Mononuclear cell (primary cell): ENCODE data around the gene SMOC2. TPM values are rescaled to one million over a fixed set of nuclear protein-coding genes. Genes with fewer than 3 reads are reported as not detected.

Experiments used
- H3K27me3 ChIP-seq: 2 replicates; pipeline ENCODE4 v1.6.0; 2011; ENCODE audit warnings: low read length, control low read depth; ENCODE audit not compliant: insufficient read depth
- H3K4me1 ChIP-seq: 2 replicates; pipeline ENCODE4 v1.5.1; 2011; ENCODE audit warnings: mild to moderate bottlenecking, low read length, control low read depth; ENCODE audit not compliant: insufficient read depth
- H3K4me3 ChIP-seq: 2 replicates; pipeline ENCODE4 v1.5.1; 2011; ENCODE audit warnings: mild to moderate bottlenecking, low read length, moderate library complexity
- H3K9me3 ChIP-seq: 2 replicates; pipeline ENCODE4 v1.5.1; 2011; ENCODE audit warnings: low read depth, mild to moderate bottlenecking, control low read depth, low read length
- total RNA-seq: library from RNA; depleted of rRNA; stranded (reverse); fragments of >200 nt; gene quantifications from one replicate; pipeline ENCODE4 v1.2.3, GENCODE V29; 2012

SMOC2 gene
- total RNA-seq, 1 donor = not detected

DNA sequence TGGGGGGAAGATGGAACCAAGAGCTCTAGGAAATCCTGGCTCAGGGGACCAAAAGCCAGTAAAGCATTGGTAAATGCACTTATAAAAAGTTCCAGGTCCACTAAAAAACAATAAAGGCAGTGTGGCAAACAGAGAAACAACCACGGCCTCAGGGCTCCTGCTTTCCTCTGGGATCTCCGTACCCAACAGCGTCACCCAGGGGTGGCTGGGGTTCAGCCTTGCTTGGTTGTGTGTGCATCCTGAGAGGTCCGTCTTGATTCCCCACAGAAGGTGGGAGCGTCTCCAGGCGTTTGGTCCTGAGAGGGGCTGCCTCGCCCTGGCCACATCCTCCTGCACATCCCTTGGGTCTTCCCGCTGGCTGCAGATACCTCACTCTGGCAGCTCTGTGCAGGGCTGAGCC, 60.6 kb downstream of the SMOC2 start:
- H3K4me3 ChIP-seq = no peak overlapping the region

DNA sequence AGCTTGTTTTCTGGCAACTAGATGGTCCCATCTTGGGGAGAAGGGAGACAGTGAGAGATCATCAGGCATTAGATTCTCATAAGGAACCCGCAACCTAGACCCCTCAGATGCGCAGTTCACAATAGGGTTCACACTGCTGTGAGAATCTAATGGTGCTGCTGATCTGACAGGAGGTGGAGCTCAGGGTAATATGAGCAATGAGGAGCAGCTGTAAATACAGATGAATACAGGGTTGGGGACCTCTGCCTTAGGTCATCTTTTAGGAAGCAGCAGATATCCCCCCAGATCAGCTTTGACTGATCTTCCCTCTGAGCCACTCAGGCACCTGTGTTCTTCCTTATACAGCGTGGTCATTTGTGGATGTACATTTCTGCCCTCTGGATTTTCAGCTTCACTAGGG, 63.4 kb downstream of the SMOC2 start:
- no peaks in the 10 kb centered on the region for H3K4me1 ChIP-seq

More for the DNA sequence above, 60.6 kb downstream of the SMOC2 start:
- Histone ChIP-seq H3K27me3 (no peaks in the 10 kb centered on the region), H3K4me1 (no peaks in the 10 kb centered on the region), H3K9me3 (no peaks in the 10 kb centered on the region)

DNA sequence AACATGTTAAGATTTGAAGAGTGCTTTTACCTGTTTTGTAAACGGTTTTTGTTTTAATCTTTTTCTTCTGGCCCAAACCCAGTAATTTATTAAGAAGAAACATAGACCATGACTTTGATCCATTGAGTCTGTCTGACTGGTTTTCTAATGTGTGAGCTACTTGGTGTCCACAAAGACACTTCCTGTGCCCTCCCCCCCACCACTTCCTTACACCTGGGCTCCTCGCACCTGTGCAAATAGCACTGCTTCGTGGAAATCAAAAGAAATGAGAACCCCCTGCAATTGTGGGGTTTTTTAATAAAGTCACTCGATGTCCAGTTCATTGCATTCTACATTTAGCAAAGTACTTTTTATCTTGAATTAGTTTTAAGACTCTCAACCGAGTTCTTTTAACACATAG, 65.5 kb downstream of the SMOC2 start:
- H3K4me3 ChIP-seq = no peak overlapping the region
- no peaks in the 10 kb centered on the region for H3K4me1 ChIP-seq
- H3K27me3 ChIP-seq = no peaks in the 10 kb centered on the region
- H3K9me3 ChIP-seq = no peaks in the 10 kb centered on the region

More for the DNA sequence above, 63.4 kb downstream of the SMOC2 start:
- no peaks in the 10 kb centered on the region for H3K9me3 ChIP-seq
- no peaks in the 10 kb centered on the region for H3K27me3 ChIP-seq
- no peak overlapping the region for H3K4me3 ChIP-seq

DNA sequence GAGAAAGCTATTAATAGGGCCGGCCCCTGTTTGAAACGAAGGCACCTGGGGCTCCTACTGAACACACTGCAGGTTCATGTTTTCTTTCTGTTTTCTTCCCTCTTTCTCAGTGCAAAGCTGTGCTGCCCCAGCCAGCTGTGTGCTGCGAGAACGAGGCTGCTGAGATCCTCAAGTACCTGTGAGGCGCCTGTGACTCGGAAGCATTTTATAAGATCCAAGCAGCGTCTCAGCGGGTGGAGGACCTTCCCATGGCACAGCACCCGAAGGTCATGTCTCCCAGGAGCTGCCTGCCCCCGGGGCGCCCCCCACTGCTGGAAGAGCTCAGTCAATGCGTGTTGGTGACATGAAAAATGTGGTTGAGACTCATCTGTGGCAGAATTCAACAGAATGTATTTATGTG, 66.3 kb downstream of the SMOC2 start:
- H3K4me1 ChIP-seq = no peaks in the 10 kb centered on the region
- no peak overlapping the region for H3K4me3 ChIP-seq
- H3K27me3 ChIP-seq = no peaks in the 10 kb centered on the region
- no peaks in the 10 kb centered on the region for H3K9me3 ChIP-seq

DNA sequence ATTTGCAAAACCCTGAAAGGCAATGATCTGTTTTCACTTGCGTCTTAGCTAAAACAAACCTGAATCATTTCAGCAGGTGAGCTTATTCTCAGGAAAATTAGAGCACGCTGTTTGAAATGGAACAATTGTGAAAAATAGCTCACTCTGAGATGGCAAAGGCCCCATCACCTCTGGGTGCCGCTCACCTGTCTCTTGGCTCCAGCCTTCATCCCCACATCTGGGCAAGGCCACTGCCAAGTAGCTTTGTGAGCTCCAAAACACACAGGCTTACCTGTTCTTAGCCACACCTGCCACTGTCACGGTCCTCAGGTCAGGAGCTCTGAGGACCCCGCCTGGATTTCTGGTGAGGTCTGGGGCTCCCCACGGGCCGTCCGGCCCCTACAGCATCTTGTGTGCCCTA, 66.7 kb downstream of the SMOC2 start:
- no peak overlapping the region for H3K4me3 ChIP-seq
- H3K4me1 ChIP-seq = no peaks in the 10 kb centered on the region
- H3K9me3 ChIP-seq = no peaks in the 10 kb centered on the region
- no peaks in the 10 kb centered on the region for H3K27me3 ChIP-seq

DNA sequence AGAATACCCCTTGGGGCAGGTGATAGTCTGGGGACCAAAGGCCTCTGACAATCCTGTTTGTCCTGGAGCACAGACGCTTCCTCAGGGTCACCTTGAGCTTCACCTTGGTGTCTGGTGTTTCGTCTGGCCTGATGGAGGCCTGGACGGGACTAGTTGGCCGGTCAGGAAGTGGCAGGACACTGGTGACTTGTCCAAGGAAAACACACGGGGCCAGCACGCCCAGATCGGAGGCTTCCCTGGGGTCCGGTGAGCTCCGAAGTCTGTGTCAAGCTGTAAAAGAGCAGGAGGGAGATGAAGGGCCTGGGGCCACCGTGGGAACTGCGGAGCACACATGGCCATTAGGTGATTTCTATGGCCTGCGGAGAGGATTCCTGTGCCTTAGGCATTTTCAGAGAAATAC, 67.9 kb downstream of the SMOC2 start:
- Histone ChIP-seq H3K9me3 (no peaks in the 10 kb centered on the region), H3K4me1 (no peaks in the 10 kb centered on the region), H3K4me3 (no peak overlapping the region), H3K27me3 (no peaks in the 10 kb centered on the region)

DNA sequence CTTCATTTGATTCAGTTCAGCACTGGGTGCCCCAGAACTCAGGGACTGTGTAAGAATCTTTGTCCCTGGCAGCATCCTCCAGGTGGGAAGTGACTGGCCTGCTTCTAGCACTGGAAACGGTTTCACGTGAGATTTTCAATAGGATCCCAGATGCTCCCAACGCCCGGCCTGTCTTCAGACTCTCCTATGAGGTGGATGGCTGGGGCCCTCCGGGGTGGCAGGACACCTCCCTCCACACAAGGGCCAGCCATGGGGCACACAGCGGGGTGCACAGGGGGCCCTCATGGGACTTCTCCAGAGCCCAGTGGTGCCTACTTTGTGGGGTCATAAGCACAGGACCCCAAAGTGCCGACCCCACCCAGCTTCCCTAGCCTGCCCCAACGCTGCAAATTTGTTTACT, 72.8 kb downstream of the SMOC2 start:
- Histone ChIP-seq H3K4me1 (no peaks in the 10 kb centered on the region), H3K27me3 (no peaks in the 10 kb centered on the region), H3K4me3 (no peak overlapping the region), H3K9me3 (no peaks in the 10 kb centered on the region)

DNA sequence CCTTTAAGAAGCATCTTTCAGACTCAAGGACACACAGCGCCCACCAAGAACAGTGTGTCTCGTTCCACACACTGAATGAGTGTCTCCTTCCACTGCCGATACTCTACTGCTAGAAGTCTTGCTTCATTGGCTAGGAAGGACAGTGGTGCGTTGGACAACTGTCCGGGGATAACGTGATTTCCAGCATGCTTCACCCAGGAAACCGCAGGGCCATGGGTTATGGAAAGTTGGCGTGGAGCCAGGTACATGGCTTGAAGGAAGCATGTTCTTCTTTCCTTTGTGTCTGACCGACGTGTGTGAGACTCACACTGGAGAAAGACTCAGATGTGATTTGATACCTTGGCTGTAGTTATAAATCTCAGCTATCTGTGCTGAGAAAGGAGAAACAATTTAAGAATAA, 73.2 kb downstream of the SMOC2 start:
- Histone ChIP-seq H3K27me3 (no peaks in the 10 kb centered on the region), H3K4me3 (no peak overlapping the region), H3K4me1 (no peaks in the 10 kb centered on the region), H3K9me3 (no peaks in the 10 kb centered on the region)

DNA sequence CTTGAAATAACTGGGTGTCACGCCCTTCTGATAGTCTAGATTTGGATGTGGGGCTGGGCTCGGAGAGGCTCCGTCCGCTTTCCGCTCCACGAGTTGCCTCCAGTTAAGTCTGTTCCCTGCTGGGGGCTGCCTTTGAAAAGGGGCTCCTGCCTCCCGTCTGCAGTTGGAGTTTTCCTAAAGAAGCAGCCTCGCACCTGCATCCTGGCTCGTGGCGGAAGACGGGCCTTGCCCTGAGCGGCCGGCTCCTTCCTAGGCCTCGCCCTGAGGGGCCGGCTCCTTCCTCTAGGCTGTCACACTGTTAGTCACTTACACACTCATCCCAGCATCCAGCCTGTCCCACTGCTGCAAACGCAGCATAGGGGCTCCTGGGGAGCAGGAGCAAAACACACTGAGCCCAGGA, 74.4 kb downstream of the SMOC2 start:
- no peak overlapping the region for H3K4me3 ChIP-seq
- H3K27me3 ChIP-seq = no peaks in the 10 kb centered on the region
- no peaks in the 10 kb centered on the region for H3K9me3 ChIP-seq
- no peaks in the 10 kb centered on the region for H3K4me1 ChIP-seq

DNA sequence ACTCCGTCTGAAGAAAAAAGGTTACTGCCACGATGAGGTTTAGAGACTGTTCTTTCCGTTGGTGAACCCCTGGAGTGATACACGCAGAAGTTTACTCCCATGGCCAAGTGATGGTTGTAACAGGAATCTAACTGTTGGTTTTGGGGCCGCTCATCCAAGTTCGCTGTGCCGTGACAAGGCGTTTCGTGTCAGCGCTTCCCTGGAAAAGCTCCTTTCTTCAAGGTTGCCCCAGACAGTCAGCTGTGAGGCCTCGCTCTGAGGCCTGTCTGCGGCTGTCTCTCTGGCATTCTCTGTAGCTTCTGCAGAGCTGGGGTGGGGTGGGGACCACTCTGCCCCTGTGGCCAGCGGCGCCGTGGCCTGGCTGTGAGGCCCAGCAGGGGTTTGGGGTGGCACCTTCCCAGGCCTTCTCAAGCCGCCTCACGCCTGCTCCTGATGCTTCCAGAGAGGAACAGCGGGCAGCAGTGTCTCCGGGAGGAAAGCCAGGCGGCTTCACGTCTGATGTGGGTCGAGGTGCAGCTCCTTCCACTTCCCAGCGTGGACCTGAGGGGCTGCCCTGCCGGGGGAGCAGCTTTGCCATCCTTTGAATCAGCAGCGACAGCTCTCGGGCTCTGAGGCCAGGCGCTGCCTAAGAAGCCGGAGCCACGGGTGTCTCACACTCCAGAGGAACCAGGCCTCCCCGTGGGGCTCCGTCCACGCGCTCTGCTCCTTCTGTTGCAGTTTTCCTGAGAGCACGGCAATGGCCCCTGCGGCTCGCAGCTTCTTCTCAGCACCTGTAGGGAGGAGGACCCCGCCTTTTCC, 76.2 kb downstream of the SMOC2 start:
- Histone ChIP-seq H3K4me1 (no peaks in the 10 kb centered on the region), H3K4me3 (no peak overlapping the region), H3K27me3 (no peaks in the 10 kb centered on the region), H3K9me3 (no peaks in the 10 kb centered on the region)

DNA sequence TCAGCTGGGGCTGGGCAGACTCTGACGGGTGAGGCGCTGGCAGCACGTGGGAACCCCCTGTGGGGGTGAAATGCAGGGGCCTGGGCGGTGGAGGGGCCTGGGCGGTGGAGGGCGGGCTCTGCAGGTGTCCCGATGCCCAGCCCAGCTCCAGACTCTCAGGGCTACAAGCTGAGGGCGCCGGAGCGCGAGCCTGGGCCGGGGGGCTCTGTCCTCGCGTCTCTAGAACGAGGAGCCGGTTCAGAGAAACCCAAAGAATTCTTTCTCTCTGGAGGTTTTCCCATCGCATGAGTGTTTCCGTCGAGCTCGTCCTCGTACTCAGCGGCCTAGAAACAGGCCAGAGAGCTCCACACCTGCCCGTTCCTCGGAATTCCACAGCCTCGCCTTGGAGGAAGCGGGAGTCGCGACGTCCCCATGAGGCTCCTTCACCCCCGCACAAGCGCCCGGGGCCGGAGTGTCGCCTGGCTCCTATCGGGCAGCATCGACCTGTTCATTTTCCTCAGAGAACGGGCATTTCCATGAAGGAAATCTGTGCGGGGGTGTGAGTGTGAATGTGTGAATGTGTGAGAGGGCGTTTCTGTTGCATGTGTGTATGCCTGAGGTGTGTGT, 76.9 kb downstream of the SMOC2 start:
- Histone ChIP-seq H3K4me1 (no peaks in the 10 kb centered on the region), H3K27me3 (no peaks in the 10 kb centered on the region), H3K4me3 (no peak overlapping the region), H3K9me3 (no peaks in the 10 kb centered on the region)

DNA sequence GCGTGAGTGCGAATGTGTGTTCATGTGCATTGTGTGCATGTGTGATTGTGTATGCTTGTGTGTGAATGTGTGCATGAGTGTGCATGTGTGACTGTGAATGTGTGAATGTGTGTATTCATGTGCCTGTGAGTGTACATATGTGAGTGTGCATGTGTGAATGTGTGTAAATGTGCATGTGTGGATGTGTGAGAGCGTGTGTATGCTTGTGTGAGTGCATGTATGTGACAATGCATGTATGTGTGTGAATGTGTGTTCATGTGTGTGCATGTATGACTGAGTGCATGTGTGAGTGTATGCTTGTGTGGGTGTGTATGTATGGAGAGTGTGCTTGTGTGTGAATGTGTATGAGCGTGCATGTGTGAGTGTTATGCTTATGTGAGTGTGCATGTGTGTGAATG, 77.4 kb downstream of the SMOC2 start:
- Histone ChIP-seq H3K4me3 (no peak overlapping the region), H3K9me3 (no peaks in the 10 kb centered on the region), H3K27me3 (no peaks in the 10 kb centered on the region), H3K4me1 (no peaks in the 10 kb centered on the region)

DNA sequence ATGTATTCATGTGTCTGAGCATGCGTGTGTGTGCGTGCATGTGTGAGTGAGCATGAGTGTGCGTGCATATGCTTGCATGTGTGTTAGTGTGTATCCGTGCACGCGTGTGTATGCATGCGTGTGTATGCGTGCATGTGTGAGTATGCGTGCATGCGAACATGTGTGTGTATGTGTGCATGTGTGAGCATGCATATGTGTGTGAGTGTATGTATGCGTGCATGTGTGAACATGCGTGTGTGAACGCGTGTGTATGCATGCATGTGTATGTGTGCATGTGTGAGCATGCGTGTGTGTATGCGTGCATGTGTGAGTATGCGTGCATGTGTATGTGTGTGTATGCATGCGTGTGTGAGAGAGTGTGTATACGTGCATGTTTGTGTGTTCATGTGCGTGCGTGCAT, 77.9 kb downstream of the SMOC2 start:
- Histone ChIP-seq H3K4me3 (no peak overlapping the region), H3K9me3 (no peaks in the 10 kb centered on the region), H3K27me3 (no peaks in the 10 kb centered on the region), H3K4me1 (no peaks in the 10 kb centered on the region)

DNA sequence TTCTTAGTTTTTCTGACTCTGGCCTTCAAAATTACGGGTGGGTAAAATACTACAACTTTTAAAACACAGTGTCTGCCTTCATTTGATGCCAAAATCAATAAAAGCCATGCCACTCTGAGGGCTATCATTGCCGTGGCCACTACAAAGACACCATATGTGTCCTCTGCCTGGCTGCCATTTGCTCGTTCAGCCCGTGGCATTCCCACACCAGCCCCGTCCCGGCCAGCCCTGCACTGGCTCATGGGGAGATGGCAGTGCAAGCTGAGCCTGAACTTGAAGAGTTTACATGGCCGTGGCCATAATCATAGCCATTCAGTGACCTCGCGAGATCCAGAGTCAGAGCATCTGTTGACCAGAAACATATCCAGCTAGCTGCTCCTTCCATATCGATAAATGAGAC, 79.2 kb downstream of the SMOC2 start:
- no peaks in the 10 kb centered on the region for H3K27me3 ChIP-seq
- no peaks in the 10 kb centered on the region for H3K9me3 ChIP-seq
- no peak overlapping the region for H3K4me3 ChIP-seq
- H3K4me1 ChIP-seq = no peaks in the 10 kb centered on the region

DNA sequence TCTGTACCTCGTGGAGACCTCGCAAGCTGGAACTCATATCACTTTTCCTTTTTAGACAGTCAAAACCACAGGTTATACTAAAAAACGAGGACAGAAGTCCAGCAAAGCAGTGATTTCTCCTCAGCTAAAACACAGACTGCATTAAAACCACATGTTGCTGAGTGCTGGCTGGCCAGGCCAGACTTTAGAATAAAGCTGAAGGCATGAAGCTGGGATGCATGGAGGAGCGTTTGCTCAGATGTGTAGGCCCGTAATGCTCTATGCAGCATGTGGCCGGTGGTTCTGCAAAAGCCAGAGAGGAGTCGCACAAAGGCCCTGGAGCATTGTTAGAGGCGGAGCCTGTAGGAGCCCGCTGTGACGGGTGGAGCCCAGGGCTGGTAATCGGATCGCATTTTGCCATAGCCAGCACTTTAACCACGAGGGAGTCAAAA, 83.6 kb downstream of the SMOC2 start:
- Histone ChIP-seq H3K4me1 (no peaks in the 10 kb centered on the region), H3K4me3 (no peak overlapping the region), H3K9me3 (no peaks in the 10 kb centered on the region), H3K27me3 (no peaks in the 10 kb centered on the region)

DNA sequence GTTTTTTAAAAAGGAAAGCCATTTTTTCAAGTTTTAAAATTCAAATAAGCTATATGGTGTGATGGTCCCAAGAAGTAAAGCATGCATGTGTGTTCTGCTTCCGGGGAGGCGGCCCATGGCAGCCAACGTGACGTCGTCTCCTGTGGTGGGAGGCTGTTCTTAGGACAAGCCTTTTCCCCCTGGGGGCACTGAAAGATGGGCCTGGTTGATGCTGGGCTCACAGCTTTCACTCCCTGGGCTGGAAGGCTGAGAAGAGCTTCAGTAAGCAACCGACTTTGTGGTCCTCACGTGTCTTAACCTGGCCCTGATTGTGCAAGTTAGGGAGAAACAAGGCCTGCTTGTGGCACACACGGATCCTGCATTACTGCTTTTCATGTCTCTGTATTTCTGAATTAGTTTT, 84.1 kb downstream of the SMOC2 start:
- Histone ChIP-seq H3K4me3 (no peak overlapping the region), H3K27me3 (no peaks in the 10 kb centered on the region), H3K4me1 (no peaks in the 10 kb centered on the region), H3K9me3 (no peaks in the 10 kb centered on the region)
